Measurements from ENCODE around the gene LAT.

GRCh38 chr16:28935346-28935745, 49.5 kb upstream of the LAT start:
- TF ChIP-seq POLR2A (IDR thresholded peaks at IDR 0.05) = no peak
- TF ChIP-seq, protein P1, sequence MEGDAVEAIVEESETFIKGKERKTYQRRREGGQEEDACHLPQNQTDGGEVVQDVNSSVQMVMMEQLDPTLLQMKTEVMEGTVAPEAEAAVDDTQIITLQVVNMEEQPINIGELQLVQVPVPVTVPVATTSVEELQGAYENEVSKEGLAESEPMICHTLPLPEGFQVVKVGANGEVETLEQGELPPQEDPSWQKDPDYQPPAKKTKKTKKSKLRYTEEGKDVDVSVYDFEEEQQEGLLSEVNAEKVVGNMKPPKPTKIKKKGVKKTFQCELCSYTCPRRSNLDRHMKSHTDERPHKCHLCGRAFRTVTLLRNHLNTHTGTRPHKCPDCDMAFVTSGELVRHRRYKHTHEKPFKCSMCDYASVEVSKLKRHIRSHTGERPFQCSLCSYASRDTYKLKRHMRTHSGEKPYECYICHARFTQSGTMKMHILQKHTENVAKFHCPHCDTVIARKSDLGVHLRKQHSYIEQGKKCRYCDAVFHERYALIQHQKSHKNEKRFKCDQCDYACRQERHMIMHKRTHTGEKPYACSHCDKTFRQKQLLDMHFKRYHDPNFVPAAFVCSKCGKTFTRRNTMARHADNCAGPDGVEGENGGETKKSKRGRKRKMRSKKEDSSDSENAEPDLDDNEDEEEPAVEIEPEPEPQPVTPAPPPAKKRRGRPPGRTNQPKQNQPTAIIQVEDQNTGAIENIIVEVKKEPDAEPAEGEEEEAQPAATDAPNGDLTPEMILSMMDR (IDR thresholded peaks at IDR 0.05) = no peak
- no peak for TF ChIP-seq POLR2AphosphoS5 (IDR thresholded peaks at IDR 0.05)
